ENCODE results near the gene CA4. TPM values are rescaled to one million over a fixed set of nuclear protein-coding genes. Genes with fewer than 3 reads are reported as not detected.

CA4 gene
- total and polyA plus RNA-seq, 2 donors (not counting 1 experiment from before 2014, with no cell fraction given) = not detected

DNA sequence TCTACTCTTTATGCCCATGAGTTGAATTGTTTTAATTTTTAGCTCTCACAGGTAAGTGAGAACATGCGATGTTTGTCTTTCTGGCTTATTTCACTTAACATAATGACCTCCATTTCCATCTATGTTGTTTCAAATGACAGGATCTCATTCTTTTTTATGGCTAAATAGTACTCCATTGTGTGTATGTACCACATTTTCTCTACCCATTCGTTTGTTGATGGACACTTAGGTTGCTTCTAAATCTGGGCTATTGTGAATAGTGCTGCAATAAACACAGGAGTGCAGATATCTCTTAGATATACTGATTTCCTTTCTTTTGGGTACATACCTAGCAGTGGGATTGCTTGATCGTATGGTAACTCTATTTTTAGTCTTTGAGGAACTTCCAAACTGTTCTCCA is 19.3 kb upstream of the CA4 start:
- Histone ChIP-seq H4K20me1 (ENCODE audit: control insufficient read depth, insufficient read depth, low read length, poor library complexity, severe bottlenecking) (no peaks in the 10 kb centered on the region), H3K36me3 (replicated peaks in 1 of 2; ENCODE audit: control extremely low read depth in 1 of 2, control insufficient read depth in 1 of 2, extremely low read depth in 1 of 2, insufficient read depth in 2 of 2, low read length in 1 of 2) (peaks cover 0 to 4% of the 10 kb centered on the region in 2 experiments), H3K79me2 (ENCODE audit: control insufficient read depth, insufficient read depth, low read length) (no peaks in the 10 kb centered on the region), H2AFZ (ENCODE audit: insufficient read depth, low read depth, low read length, poor library complexity, severe bottlenecking) (no peak overlapping the region), H3K27ac (ENCODE audit: low read length in 2 of 2) (no peak overlapping the region), H3K9me3 (ENCODE audit: control extremely low read depth in 1 of 3, control insufficient read depth in 2 of 3, insufficient read depth in 1 of 3, low read length in 2 of 3) (peaks cover 0 to 2% (median 0%) of the 10 kb centered on the region in 3 donors), H3K4me2 (replicated peaks; ENCODE audit: low read depth, low read length, poor library complexity, severe bottlenecking) (no peak overlapping the region), H3K9ac (ENCODE audit: low read length) (no peak overlapping the region), H3K4me3 (ENCODE audit: control extremely low read depth in 1 of 5, extremely low read depth in 1 of 5, insufficient read depth in 1 of 5, low read depth in 2 of 5, low read length in 4 of 5) (no peak overlapping the region), H3K4me1 (ENCODE audit: control insufficient read depth in 2 of 2, insufficient read depth in 2 of 2, low read length in 2 of 2) (peaks cover 11 to 17% of the 10 kb centered on the region in 2 donors), H3K27me3 (replicated peaks in 1 of 4; ENCODE audit: control extremely low read depth in 1 of 4, control insufficient read depth in 3 of 4, insufficient read depth in 4 of 4, low read length in 3 of 4) (peaks cover 0 to 6% (median 2%) of the 10 kb centered on the region in 4 experiments)
- TF ChIP-seq, protein P1, sequence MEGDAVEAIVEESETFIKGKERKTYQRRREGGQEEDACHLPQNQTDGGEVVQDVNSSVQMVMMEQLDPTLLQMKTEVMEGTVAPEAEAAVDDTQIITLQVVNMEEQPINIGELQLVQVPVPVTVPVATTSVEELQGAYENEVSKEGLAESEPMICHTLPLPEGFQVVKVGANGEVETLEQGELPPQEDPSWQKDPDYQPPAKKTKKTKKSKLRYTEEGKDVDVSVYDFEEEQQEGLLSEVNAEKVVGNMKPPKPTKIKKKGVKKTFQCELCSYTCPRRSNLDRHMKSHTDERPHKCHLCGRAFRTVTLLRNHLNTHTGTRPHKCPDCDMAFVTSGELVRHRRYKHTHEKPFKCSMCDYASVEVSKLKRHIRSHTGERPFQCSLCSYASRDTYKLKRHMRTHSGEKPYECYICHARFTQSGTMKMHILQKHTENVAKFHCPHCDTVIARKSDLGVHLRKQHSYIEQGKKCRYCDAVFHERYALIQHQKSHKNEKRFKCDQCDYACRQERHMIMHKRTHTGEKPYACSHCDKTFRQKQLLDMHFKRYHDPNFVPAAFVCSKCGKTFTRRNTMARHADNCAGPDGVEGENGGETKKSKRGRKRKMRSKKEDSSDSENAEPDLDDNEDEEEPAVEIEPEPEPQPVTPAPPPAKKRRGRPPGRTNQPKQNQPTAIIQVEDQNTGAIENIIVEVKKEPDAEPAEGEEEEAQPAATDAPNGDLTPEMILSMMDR (IDR thresholded peaks at IDR 0.05) = no peak
- no peak for TF ChIP-seq EZH2 (IDR thresholded peaks at IDR 0.05; ENCODE audit: borderline replicate concordance, insufficient read depth, low read depth, low read length, poor library complexity, severe bottlenecking)
- ChIA-PET CTCF (no interaction called here), POLR2A (no interaction called here)
- Mint-ChIP-seq H3K4me3 (no peak overlapping the region), H3K27ac (no peak overlapping the region), H3K4me1 (peaks cover 15% of the 10 kb centered on the region), H3K27me3 (peaks cover 11% of the 10 kb centered on the region), H3K9me3 (ENCODE audit: insufficient read depth) (no peaks in the 10 kb centered on the region)
- DNase-seq (no peak), ATAC-seq (ENCODE audit: low read depth) (no peak)
- no CpG with 5 or more reads among the region's 3 CpGs for WGBS (ENCODE audit: insufficient coverage)
- intact Hi-C loops (cut with micrococcal nuclease) = loop anchor here (10.0 kb wide), 2 partner anchors 46 to 474 kb away; partner anchors contain the start of gene PPM1D

DNA sequence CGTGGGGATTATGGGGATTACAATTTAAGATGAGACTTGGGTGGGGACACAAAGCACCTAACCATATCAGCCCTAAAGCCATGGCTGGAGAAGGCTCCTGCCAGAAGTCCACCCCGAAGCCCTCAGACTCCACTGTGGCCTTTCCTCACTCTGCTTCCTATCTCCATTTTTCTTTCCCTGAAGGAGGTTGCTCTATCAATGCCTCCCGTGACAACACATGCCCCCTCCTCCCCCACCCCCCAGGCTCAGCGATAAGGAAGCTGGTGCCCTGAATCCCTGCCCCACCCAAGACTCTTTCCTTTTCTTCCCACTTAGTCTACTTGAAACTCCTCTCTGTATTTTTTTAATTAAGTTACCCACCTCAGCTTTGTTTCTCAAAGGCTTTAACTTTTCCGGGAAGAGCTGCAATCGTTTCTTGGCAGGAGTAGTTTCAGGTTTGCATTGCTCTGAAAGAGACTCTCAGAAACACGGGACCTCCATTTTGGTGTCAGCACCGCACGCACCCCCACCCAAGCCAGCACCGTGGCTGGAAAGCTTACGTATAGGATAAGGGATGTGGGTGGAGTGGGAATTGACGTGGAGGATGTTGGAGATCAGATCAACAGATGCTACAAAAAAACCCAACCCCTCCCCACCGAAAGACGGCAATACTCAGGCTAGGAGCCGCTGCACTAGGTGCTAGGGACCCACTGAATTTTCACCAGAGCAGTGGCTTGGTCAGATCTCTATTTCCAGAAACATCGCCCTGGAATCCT is 15.2 kb upstream of the CA4 start:
- TF ChIP-seq, protein P1 (IDR thresholded peaks at IDR 0.05) = no peak
- no peak for TF ChIP-seq EZH2 (IDR thresholded peaks at IDR 0.05; ENCODE audit: borderline replicate concordance, insufficient read depth, low read depth, low read length, poor library complexity, severe bottlenecking)
- Histone ChIP-seq H3K27ac (ENCODE audit: low read length in 2 of 2) (no peak overlapping the region), H3K4me1 (ENCODE audit: control insufficient read depth in 2 of 2, insufficient read depth in 2 of 2, low read length in 2 of 2) (peaks cover 20 to 29% of the 10 kb centered on the region in 2 donors), H3K79me2 (ENCODE audit: control insufficient read depth, insufficient read depth, low read length) (no peaks in the 10 kb centered on the region), H3K4me3 (ENCODE audit: control extremely low read depth in 1 of 5, extremely low read depth in 1 of 5, insufficient read depth in 1 of 5, low read depth in 2 of 5, low read length in 4 of 5) (peak overlapping the region; percentile 59 to 85 (median 72)), H4K20me1 (ENCODE audit: control insufficient read depth, insufficient read depth, low read length, poor library complexity, severe bottlenecking) (no peaks in the 10 kb centered on the region), H2AFZ (ENCODE audit: insufficient read depth, low read depth, low read length, poor library complexity, severe bottlenecking) (peak overlapping the region; percentile 68), H3K4me2 (replicated peaks; ENCODE audit: low read depth, low read length, poor library complexity, severe bottlenecking) (peak overlapping the region; percentile 91), H3K9ac (ENCODE audit: low read length) (peak overlapping the region; percentile 69), H3K36me3 (replicated peaks in 1 of 2; ENCODE audit: control extremely low read depth in 1 of 2, control insufficient read depth in 1 of 2, extremely low read depth in 1 of 2, insufficient read depth in 2 of 2, low read length in 1 of 2) (peaks cover 0 to 4% of the 10 kb centered on the region in 2 experiments), H3K27me3 (replicated peaks in 1 of 4; ENCODE audit: control extremely low read depth in 1 of 4, control insufficient read depth in 3 of 4, insufficient read depth in 4 of 4, low read length in 3 of 4) (peaks cover 0 to 18% (median 8%) of the 10 kb centered on the region in 4 experiments), H3K9me3 (ENCODE audit: control extremely low read depth in 1 of 3, control insufficient read depth in 2 of 3, insufficient read depth in 1 of 3, low read length in 2 of 3) (peaks cover 0 to 18% (median 0%) of the 10 kb centered on the region in 3 donors)
- H3K9me3 Mint-ChIP-seq (ENCODE audit: insufficient read depth) = no peaks in the 10 kb centered on the region
- intact Hi-C loops (cut with micrococcal nuclease) = loop anchor here (10.0 kb wide), 2 partner anchors 50 to 470 kb away; partner anchors contain the start of gene PPM1D
- peaks cover 27% of the 10 kb centered on the region for H3K4me1 Mint-ChIP-seq
- ATAC-seq (ENCODE audit: low read depth) = no peak
- ChIA-PET CTCF (interaction anchor here (0.8 kb wide), 1 partner anchor 287 kb away, joined by 3 read pairs; no protein-coding TSS in a partner anchor), POLR2A (interaction anchor here (0.6 kb wide), 1 partner anchor 60 kb away, joined by 4 read pairs; no protein-coding TSS in a partner anchor)
- H3K4me3 Mint-ChIP-seq = peak overlapping the region; percentile 92
- H3K27ac Mint-ChIP-seq = peak overlapping the region; percentile 85
- no peaks in the 10 kb centered on the region for H3K27me3 Mint-ChIP-seq
- peak; percentile 36 for DNase-seq
- WGBS (ENCODE audit: insufficient coverage) = 23% methylated on average over 5 of the region's 16 CpGs
